ENCODE results near the gene XYLT1. TPM values are rescaled to one million over a fixed set of nuclear protein-coding genes. Genes with fewer than 3 reads are reported as not detected.

Gene XYLT1
- polyA plus RNA-seq, 1 of the 3 experiments (the other 2 are of a cell fraction) = 17.6 TPM

GRCh38 chr16:17499223-17499902 lies 28.6 kb upstream of the XYLT1 start:
- no peaks in the 10 kb centered on the region for H3K9me2 ChIP-seq
- no peak overlapping the region for H3K4me2 ChIP-seq
- H3F3A ChIP-seq (replicated peaks; ENCODE audit: insufficient read depth) = peaks cover 14% of the 10 kb centered on the region
- H3K27ac ChIP-seq (ENCODE audit: low read depth in 2 of 2, low read length in 1 of 2) = peak overlapping the region in 1 of 2 experiments; percentile 74; a peak in 2 of 4 replicates
- H3K36me3 ChIP-seq (replicated peaks in 1 of 2; ENCODE audit: control insufficient read depth in 1 of 2, insufficient read depth in 2 of 2, low read length in 1 of 2) = no peaks in the 10 kb centered on the region
- WGBS (ENCODE audit: low lambda C conversion rate) = 67% methylated on average over 2 of the region's 2 CpGs
- H3K4me3 ChIP-seq (ENCODE audit: low read depth in 2 of 2, low read length in 1 of 2) = no peak overlapping the region
- H3K79me2 ChIP-seq (ENCODE audit: insufficient read depth) = no peaks in the 10 kb centered on the region
- H3K27me3 ChIP-seq (ENCODE audit: insufficient read depth) = no peaks in the 10 kb centered on the region
- H3K9me3 ChIP-seq = no peaks in the 10 kb centered on the region
- no peak overlapping the region; the same call in 1 of the 2 replicates for H2AFZ ChIP-seq (ENCODE audit: low read depth)
- peak; percentile 30 for DNase-seq
- POLR2A ChIA-PET = no interaction called here
- no peaks in the 10 kb centered on the region for H4K20me1 ChIP-seq (ENCODE audit: insufficient read depth)
- TF ChIP-seq EP300 (IDR thresholded peaks at IDR 0.05; ENCODE audit: borderline replicate concordance in 1 of 2, low read depth in 1 of 2, low read length in 1 of 2) (0 out of 4 replicates have a peak, but pooled peaks of 1 of the 2 experiments have one; percentile 11), EZH2phosphoT487 (IDR thresholded peaks at IDR 0.05; ENCODE audit: borderline replicate concordance, low read depth) (no peak), GATA2 (CRISPR knock-in tag; IDR thresholded peaks at IDR 0.05) (peak; percentile 67)
- CTCF ChIA-PET = interaction anchor here (1.2 to 1.5 kb wide), 2 partner anchors 57 to 80 kb away, joined by 3 to 5 read pairs; no protein-coding TSS in a partner anchor
- peaks cover 9 to 12% of the 10 kb centered on the region in 2 experiments; a peak in 3 of 4 replicates for H3K4me1 ChIP-seq (ENCODE audit: control insufficient read depth in 1 of 2, insufficient read depth in 2 of 2, low read depth in 1 of 2, low read length in 1 of 2)
- H3K9ac ChIP-seq = no peak overlapping the region

DNA sequence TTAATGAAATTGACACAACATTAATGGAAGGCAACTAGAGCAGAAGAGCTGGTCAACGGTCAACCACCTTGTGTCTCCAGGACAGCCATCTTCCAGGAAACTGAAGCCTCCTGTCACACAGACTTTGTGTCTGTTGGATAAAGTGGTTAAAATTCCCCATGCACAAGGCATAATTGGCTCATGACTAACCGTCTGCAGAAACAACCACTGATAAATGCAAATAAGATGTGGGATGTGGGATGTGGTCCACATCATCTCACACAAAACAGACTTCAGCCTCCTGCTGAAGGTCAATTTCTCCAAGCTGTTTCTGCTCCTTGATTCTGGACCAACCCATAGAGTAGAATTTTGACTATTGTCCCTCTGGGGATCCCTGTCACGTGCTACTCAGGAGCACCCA lies 26.9 kb upstream of the XYLT1 start:
- 64% methylated on average over 3 of the region's 3 CpGs for WGBS (ENCODE audit: low lambda C conversion rate)
- no peak overlapping the region for H3K4me2 ChIP-seq

DNA sequence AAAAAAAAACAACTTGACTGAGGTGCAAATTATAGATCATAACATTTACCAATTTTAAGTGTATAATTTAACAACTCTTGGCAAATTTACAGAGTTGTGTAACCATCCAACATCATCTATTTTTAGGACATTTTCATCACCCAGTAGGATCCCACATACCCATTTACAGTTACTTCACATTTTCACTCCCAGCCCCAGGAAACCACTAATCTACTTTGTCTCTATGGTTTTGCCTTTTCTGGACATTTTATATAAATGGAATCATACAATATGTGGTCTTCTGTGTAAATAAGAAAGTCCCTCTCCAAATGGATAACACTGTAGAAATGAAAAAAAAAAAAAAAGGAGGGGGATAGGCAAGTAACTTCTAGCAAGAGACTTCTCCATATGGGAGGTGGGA lies 26.1 kb upstream of the XYLT1 start:
- CTCF ChIA-PET = interaction anchor here (1.0 to 1.3 kb wide), 2 partner anchors 19 to 20 kb away, joined by 3 to 4 read pairs; no protein-coding TSS in a partner anchor
- H3K4me1 ChIP-seq (ENCODE audit: control insufficient read depth in 1 of 2, insufficient read depth in 2 of 2, low read depth in 1 of 2, low read length in 1 of 2) = peaks cover 9 to 12% of the 10 kb centered on the region in 2 experiments; a peak in 3 of 4 replicates
- no peaks in the 10 kb centered on the region for H3K27me3 ChIP-seq (ENCODE audit: insufficient read depth)
- no peaks in the 10 kb centered on the region for H4K20me1 ChIP-seq (ENCODE audit: insufficient read depth)
- H2AFZ ChIP-seq (ENCODE audit: low read depth) = no peak overlapping the region
- H3K79me2 ChIP-seq (ENCODE audit: insufficient read depth) = no peaks in the 10 kb centered on the region
- POLR2A ChIA-PET = no interaction called here
- peaks cover 12% of the 10 kb centered on the region for H3F3A ChIP-seq (replicated peaks; ENCODE audit: insufficient read depth)
- H3K4me3 ChIP-seq (ENCODE audit: low read depth in 2 of 2, low read length in 1 of 2) = no peak overlapping the region
- H3K9me3 ChIP-seq = no peaks in the 10 kb centered on the region
- H3K36me3 ChIP-seq (replicated peaks in 1 of 2; ENCODE audit: control insufficient read depth in 1 of 2, insufficient read depth in 2 of 2, low read length in 1 of 2) = no peaks in the 10 kb centered on the region
- no peak overlapping the region for H3K4me2 ChIP-seq
- DNase-seq = no peak
- no peaks in the 10 kb centered on the region for H3K9me2 ChIP-seq
- H3K9ac ChIP-seq = no peak overlapping the region
- peak overlapping the region in 1 of 2 experiments; percentile 61; a peak in 1 of 4 replicates for H3K27ac ChIP-seq (ENCODE audit: low read depth in 2 of 2, low read length in 1 of 2)
- no peak for TF ChIP-seq RCOR1 (IDR thresholded peaks at IDR 0.05; ENCODE audit: low read length)
- TF ChIP-seq, protein P1, sequence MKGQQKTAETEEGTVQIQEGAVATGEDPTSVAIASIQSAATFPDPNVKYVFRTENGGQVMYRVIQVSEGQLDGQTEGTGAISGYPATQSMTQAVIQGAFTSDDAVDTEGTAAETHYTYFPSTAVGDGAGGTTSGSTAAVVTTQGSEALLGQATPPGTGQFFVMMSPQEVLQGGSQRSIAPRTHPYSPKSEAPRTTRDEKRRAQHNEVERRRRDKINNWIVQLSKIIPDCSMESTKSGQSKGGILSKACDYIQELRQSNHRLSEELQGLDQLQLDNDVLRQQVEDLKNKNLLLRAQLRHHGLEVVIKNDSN (IDR thresholded peaks at IDR 0.05; ENCODE audit: borderline replicate concordance, low read depth) = no peak
- no peak for TF ChIP-seq REST (IDR thresholded peaks at IDR 0.05; ENCODE audit: low read depth, low read length)
- no peak for TF ChIP-seq POLR2AphosphoS5 (IDR thresholded peaks at IDR 0.05; ENCODE audit: low read depth, low read length)
- TF ChIP-seq RAD21 (IDR thresholded peaks at IDR 0.05; ENCODE audit: low read length) = no peak

More for the DNA sequence above, 26.9 kb upstream of the XYLT1 start:
- Histone ChIP-seq H3K27ac (ENCODE audit: low read depth in 2 of 2, low read length in 1 of 2) (peak overlapping the region in 1 of 2 experiments; percentile 61; a peak in 2 of 4 replicates), H2AFZ (ENCODE audit: low read depth) (peak overlapping the region; percentile 48; the same call in 1 of the 2 replicates), H3K36me3 (replicated peaks in 1 of 2; ENCODE audit: control insufficient read depth in 1 of 2, insufficient read depth in 2 of 2, low read length in 1 of 2) (no peaks in the 10 kb centered on the region), H3K79me2 (ENCODE audit: insufficient read depth) (no peaks in the 10 kb centered on the region), H3K9me3 (no peaks in the 10 kb centered on the region), H3K4me1 (ENCODE audit: control insufficient read depth in 1 of 2, insufficient read depth in 2 of 2, low read depth in 1 of 2, low read length in 1 of 2) (peaks cover 9 to 12% of the 10 kb centered on the region in 2 experiments; a peak in 3 of 4 replicates), H3F3A (replicated peaks; ENCODE audit: insufficient read depth) (peaks cover 14% of the 10 kb centered on the region), H3K4me3 (ENCODE audit: low read depth in 2 of 2, low read length in 1 of 2) (no peak overlapping the region), H3K9ac (peak overlapping the region; percentile 9; the same call in 1 of the 2 replicates), H3K9me2 (no peaks in the 10 kb centered on the region), H4K20me1 (ENCODE audit: insufficient read depth) (no peaks in the 10 kb centered on the region), H3K27me3 (ENCODE audit: insufficient read depth) (no peaks in the 10 kb centered on the region)
- DNase-seq = no peak
- POLR2A ChIA-PET = no interaction called here
- TF ChIP-seq, protein P2, sequence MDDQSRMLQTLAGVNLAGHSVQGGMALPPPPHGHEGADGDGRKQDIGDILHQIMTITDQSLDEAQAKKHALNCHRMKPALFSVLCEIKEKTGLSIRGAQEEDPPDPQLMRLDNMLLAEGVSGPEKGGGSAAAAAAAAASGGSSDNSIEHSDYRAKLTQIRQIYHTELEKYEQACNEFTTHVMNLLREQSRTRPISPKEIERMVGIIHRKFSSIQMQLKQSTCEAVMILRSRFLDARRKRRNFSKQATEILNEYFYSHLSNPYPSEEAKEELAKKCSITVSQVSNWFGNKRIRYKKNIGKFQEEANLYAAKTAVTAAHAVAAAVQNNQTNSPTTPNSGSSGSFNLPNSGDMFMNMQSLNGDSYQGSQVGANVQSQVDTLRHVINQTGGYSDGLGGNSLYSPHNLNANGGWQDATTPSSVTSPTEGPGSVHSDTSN (IDR thresholded peaks at IDR 0.05) = peak; percentile 14; the same call in 1 of the 2 replicates
- 0 out of 4 replicates have a peak, but pooled peaks of 1 of the 2 experiments have one; percentile 19 for TF ChIP-seq EP300 (IDR thresholded peaks at IDR 0.05; ENCODE audit: borderline replicate concordance in 1 of 2, low read depth in 1 of 2, low read length in 1 of 2)
- TF ChIP-seq TCF12 (IDR thresholded peaks at IDR 0.05) = peak; percentile 43; the same call in 1 of the 2 replicates
- peak; percentile 28; the same call in 1 of the 2 replicates for TF ChIP-seq FOSL2 (IDR thresholded peaks at IDR 0.05; ENCODE audit: borderline replicate concordance, low read depth)
- peak; percentile 30; the same call in 1 of the 2 replicates for TF ChIP-seq JUND (IDR thresholded peaks at IDR 0.05)
- no peak for TF ChIP-seq YY1 (IDR thresholded peaks at IDR 0.05; ENCODE audit: low read depth)
- CTCF ChIA-PET = interaction anchor here (1.0 kb wide), 1 partner anchor 19 kb away, joined by 3 read pairs; no protein-coding TSS in a partner anchor

Measured in SK-N-SH (cell line).